HG02885 (cell line): ENCODE data around the gene AIDA.
"Not testable (repeated sequence)": the region's sequence is repeated elsewhere in the genome, so short reads cannot be mapped to it uniquely, and the experiment has no call there.

Experiments used
- ATAC-seq: cut with Tn5 transposase; IDR thresholded peaks from one replicate; pipeline ENCODE4 v1.9.1; 2021; ENCODE audit warnings: mild to moderate bottlenecking; ENCODE audit not compliant: unreplicated experiment, poor library complexity

Gene AIDA

DNA sequence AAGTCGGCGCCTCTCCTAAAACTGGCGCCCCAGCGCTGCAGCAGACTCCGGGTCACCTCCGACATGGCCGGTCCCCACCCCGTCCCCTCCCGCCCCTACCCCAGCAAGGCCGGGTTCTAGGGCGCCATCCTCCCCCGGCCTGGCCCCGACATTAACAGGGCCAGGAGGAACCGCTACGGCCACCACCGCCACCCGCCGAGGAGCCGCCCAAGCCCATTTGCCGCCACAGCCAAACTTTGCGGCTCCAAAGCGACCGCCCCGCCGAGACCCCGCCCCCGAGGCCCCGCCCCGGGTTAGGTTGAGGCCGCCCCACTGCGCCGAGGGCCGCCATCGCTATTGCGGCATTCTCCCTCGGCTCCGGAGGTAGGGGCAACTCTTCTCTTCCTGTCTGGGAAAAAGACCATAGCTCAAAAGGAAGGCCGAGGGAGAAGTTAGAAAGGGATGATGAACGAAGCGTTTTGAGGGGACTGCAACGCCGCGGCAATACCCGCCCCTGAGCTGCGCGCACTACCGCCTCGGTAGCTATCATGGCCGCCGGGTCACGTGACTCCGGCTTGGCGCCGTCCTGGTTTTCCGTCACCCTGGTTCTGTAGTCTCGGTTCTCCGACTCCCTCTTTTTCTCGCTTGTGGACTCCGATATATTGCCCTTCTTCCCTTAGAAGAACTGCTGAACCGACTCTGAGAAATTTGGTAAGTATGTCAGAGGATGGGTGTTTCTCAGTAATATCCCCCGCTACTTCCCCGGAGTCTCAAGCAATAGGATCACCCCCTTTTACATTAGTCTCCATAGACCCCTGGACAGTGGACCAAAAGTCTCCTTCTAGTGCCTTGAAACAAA, at the start of gene AIDA, which contains the start of gene BROX:
Gene AIDA, minus strand, starts transcription at position 239 of the 838 bp plus-strand sequence. Its CDS starts 174 bp downstream, at position 65.
Gene BROX, plus strand, starts transcription at position 312 of the 838 bp plus-strand sequence. CDS start 3,136 bp downstream, outside the sequence.
- peak; percentile 84 for ATAC-seq

DNA sequence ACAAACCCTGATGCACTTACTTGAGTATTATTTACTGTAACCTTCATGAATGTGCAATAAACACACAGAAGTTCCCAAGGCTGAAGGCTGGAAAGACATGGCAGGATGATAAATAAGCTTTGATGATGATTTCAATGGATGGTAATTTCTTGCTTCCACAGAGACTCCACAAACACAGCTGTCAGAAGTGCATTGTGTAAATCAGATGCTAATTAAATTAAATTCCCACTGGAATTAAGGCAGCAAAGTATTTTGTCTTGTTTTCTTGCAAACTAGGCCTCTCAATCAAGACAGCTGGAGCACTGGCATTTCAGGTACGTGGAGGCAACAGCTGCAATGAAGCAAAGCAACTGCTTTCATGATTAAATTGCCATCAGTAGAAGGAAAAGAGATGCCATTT, 48.8 kb upstream of the AIDA start:
- ATAC-seq = no peak

DNA sequence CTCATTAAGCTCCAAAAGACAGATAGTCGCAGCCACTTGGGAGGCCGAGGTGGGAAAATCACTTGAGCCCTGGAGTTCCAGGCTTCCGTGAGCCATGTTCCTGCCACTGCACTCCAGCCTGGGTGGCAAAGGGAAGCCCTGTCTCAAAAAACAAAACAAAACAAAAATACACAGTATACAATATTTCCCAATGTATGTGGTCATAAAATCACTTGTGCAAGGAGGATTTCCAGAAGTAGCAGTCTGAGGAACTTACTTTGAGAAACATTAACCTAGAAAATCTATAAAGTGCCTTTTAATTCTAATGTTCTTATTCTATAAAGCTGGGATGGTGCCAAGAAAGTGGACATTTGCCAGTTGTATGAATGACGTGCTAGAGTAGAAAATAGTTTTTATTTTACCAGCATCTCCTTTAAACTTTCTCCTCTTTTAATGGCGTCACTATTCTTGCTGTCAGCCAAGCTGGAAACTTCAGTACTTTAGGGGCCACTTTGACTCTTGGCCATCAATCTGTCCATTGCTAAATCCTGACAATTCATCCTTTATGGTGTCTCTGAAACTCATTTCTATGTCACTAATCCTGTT, 47.3 kb upstream of the AIDA start:
- ATAC-seq = no peak

GRCh38 chr1:222757646-222758268, 45.5 kb upstream of the AIDA start:
- no peak for ATAC-seq

GRCh38 chr1:222754366-222755139, 42.3 kb upstream of the AIDA start:
- no peak for ATAC-seq

GRCh38 chr1:222751255-222751654, 39.0 kb upstream of the AIDA start:
- no peak for ATAC-seq

GRCh38 chr1:222750651-222751050, 38.4 kb upstream of the AIDA start:
- ATAC-seq = peak; percentile 83

DNA sequence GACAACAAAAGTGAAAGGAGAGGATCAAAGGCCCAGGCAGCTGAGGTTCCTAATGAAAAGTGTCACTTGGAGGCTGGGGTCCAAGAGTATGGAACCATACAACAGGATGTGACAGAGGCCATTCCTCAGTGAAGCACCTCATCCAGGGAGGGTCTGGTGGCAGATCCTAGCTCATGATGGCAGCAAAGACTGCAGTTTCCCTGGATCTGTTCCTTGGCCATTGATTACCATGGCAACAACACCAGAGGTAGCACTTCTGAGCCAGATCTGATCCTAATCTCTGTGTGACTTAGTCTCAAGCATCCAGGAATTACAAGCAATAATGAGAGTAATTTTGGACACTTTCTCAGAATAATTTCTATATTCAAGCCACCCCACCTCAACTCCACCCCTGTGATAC, 37.6 kb upstream of the AIDA start:
- ATAC-seq = no peak

DNA sequence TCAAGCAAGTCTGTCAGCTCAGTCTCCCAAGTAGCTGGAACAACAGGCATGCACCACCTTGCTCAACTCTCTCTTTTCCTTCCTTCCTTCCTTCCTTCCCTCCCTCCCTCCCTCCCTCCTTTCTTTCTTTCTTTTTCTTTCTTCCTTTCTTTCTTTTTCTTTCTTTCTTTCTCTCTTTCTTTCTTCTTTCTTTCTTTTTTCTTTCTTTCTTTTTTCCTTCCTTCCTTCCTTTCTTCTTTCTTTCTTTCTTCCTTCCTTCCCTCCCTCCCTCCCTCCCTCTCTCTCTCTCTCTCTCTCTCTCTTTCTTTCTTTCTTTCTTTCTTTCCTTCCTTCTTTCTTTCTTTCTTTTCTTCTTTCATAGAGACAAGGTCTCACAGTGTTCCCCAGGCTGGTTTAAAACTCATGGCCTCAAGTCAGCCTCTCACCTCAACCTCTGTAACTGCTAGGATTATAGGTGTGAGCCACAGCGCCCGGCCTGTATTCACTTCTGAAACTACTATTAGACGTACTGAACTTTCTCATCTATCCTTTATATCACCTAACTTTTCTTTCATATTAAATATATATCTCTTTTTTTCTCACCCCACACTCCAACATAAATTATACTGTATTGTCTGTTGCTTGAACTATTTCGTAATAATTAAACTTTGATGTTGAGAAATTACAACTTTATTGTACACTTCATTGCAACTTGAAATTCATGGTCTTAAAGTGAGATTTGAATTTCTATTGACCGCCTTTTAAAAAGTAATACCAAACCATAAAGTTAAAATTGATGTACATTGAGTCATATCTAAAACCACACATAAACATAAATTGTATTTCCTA, 29.6 kb upstream of the AIDA start:
- not testable (repeated sequence) for ATAC-seq

- ATAC-seq = no peak
Measured at GRCh38 chr1:222739929-222740328, 27.6 kb upstream of the AIDA start.

- ATAC-seq = no peak
Measured at GRCh38 chr1:222739465-222739864, 27.2 kb upstream of the AIDA start.

DNA sequence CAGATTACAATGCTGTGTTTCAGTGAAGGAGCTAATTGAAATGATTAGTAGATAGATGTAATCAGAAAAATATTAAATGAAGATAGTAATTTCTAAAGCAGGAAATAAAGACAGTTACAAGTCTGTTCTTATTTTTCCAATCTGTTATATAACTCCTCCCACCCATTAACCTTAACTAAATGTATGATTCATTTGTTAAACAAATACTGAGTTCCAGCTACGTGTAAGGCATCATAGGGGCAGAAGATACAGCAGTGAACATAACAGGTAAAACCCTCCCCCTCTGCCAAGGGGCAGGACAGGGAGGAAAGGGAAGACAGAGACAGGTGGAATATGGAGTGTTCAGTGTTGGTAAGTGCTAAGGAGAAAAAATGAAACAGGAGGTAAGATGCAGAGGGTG, 24.7 kb upstream of the AIDA start, which contains the start of gene FAM177B:
Gene FAM177B, plus strand, starts transcription at position 231 of the 400 bp plus-strand sequence. CDS start 9,344 bp downstream, outside the sequence.
- no peak for ATAC-seq

GRCh38 chr1:222736470-222736869, 24.2 kb upstream of the AIDA start:
- ATAC-seq = no peak

- ATAC-seq = no peak
Measured at GRCh38 chr1:222734740-222735139, 22.4 kb upstream of the AIDA start.

DNA sequence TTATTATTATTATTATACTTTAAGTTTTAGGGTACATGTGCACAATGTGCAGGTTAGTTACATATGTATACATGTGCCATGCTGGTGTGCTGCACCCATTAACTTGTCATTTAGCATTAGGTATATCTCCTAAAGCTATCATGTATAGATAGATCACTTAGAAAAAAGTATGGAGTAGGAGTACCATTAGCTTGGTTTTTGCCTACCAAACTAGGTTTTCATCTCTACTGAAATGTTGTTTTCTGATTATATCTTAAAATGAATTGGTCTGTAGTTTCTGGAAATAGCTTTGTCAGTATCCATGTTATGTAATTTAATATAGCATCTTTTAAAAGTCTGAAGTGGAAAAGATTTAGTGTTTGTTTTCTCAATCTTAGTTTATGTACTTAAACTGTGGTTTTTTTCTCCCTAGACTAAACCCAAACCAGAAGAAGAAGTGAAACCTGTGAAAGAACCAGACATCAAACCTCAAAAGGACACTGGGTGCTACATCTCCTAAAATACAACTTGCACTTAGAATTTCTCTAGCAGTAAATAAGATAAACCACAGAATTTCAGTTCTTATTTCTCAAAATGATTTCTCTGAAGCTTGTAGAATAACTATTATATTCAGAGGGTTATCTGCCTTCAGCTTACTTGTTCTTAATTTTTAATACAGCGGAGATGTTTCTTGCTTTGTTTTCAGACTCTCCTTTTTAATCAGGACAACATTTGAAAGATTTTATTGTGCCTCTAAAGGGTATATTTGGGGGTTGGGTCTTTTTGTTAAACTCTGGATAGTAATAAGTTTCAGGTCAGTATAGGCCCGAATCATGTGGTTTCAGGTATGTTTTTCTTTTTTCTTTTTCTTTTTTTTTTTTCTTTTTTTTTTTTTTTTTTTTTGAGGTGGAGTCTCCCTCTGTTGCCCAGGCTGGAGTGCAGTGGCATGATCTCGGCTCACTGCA, 20.2 kb upstream of the AIDA start:
- ATAC-seq = peak; percentile 98

DNA sequence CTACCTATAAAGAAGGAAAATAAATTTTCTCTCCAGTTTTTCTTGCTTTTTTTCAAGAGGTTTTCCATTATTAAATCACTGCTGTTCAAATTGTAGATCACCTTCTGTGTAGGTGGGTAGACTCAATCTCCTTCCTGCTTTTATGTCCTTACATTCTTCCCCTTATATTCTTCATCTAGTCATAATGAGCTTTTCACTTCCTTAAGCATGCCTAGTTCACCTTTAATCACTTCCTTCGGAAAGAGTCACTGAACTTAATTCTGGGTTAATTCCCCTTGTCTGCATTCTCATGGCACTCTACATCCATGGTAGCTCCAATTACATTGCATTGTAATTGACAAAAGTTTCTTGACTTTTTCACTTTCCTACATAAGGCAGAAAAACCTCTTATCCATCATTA, 18.6 kb upstream of the AIDA start:
- ATAC-seq = no peak

- ATAC-seq = no peak
Measured at GRCh38 chr1:222728746-222729145, 16.5 kb upstream of the AIDA start.

- no peak for ATAC-seq
Measured at GRCh38 chr1:222716393-222716792, 4.1 kb upstream of the AIDA start.
